Thyroid gland (tissue), 4 donors: ENCODE measurements around the gene ANXA8.

Experiments used
- CTCF ChIP-seq, 6 experiments: fragments of 200-600 bp in 3 of 6; fragments of 450-650 bp in 3 of 6; sonication (generic) in 3 of 6; IDR thresholded peaks; one replicate each; pipeline ENCODE4 v1.5.1; 2016 to 2019; ENCODE audit warnings: antibody characterized with exemption in 6 of 6, mild to moderate bottlenecking in 2 of 6, inconsistent platforms in 1 of 6, moderate library complexity in 1 of 6
- POLR2A ChIP-seq, 2 donors: fragments of 450-650 bp; IDR thresholded peaks; one replicate each; pipeline ENCODE4 v1.6.1; 2017; ENCODE audit warnings: antibody characterized with exemption in 2 of 2, mild to moderate bottlenecking in 2 of 2, moderate library complexity in 1 of 2

- TF ChIP-seq CTCF (IDR thresholded peaks at IDR 0.05) (no peak), POLR2A (IDR thresholded peaks at IDR 0.05) (no peak)
Observed at GRCh38 chr10:47445720-47446119, 38.2 kb downstream of the ANXA8 start.
